Endothelial cell of umbilical vein (primary cell): ENCODE measurements around the gene ABCC5. TPM values are rescaled to one million over a fixed set of nuclear protein-coding genes. Genes with fewer than 3 reads are reported as not detected.

Source experiments
- BruUV-seq: library from RNA; stranded (reverse); fragments of 400-500 nt; replicated peaks from 2 replicates; lab custom pipeline; 2021; lab: Mats Ljungman, UMichigan
- CTCF ChIA-PET: fragments of 300-600, 350-600 bp; sonication (Branson Sonifier 250); formaldehyde crosslinking; loops from one replicate; lab custom pipeline; 2021; ENCODE audit warnings: antibody characterized with exemption, inconsistent platforms; lab: Charles Lee
- POLR2A ChIA-PET: fragments of 300-600, 350-600 bp; sonication (Branson Sonifier 250); formaldehyde crosslinking; loops from one replicate; lab custom pipeline; 2021; ENCODE audit warnings: antibody characterized with exemption, inconsistent platforms; lab: Charles Lee
- DNase-seq: peaks from one replicate; pipeline ENCODE4 v3.0.0-alpha.2; 2011; ENCODE audit warnings: low read depth, low spot score
- FAIRE-seq: peaks from 2 replicates; lab custom pipeline; 2011; peaks lifted over from hg19 to GRCh38; lab: Jason Lieb, UNC
- H2AFZ ChIP-seq: 2 replicates; pipeline ENCODE4 v1.6.0; 2012; ENCODE audit warnings: low read depth, low read length, control low read depth, inconsistent platforms
- H3K27ac ChIP-seq: 2 replicates; pipeline ENCODE4 v1.5.1; 2011; ENCODE audit warnings: low read depth, mild to moderate bottlenecking, control low read depth, low read length, moderate library complexity; ENCODE audit not compliant: insufficient read depth
- H3K27me3 ChIP-seq, 2 experiments: 2 replicates each; pipeline versions ENCODE4 v1.6.0 to v1.6.1; 2011; ENCODE audit warnings: low read length in 2 of 2, mixed read lengths in 1 of 2; ENCODE audit not compliant: control insufficient read depth in 2 of 2, insufficient read depth in 2 of 2
- H3K36me3 ChIP-seq, 2 experiments: 2 replicates in 1 of 2; 3 replicates in 1 of 2; pipeline ENCODE4 v1.5.1; 2011; ENCODE audit warnings: low read length in 2 of 2, mild to moderate bottlenecking in 1 of 2, moderate library complexity in 1 of 2; ENCODE audit not compliant: control insufficient read depth in 2 of 2, insufficient read depth in 2 of 2; ENCODE audit errors: extremely low read depth in 1 of 2
- H3K4me1 ChIP-seq: 3 replicates; pipeline ENCODE4 v1.5.1; 2011; ENCODE audit warnings: mild to moderate bottlenecking, low read length; ENCODE audit not compliant: control insufficient read depth, insufficient read depth; ENCODE audit errors: extremely low read depth
- H3K4me2 ChIP-seq: 2 replicates; pipeline ENCODE4 v1.6.1; 2011; ENCODE audit warnings: low read length, control low read depth, mixed read lengths; ENCODE audit not compliant: insufficient read depth
- H3K4me3 ChIP-seq, 3 experiments: fragments of 200-600 bp in 1 of 3; sonication (generic), shearing (Covaris generic) in 1 of 3; replicated peaks in 1 of 3; 2 replicates each; pipeline ENCODE4 v1.5.1; 2011 to 2016; ENCODE audit warnings: control low read depth in 3 of 3, low read length in 3 of 3, mild to moderate bottlenecking in 2 of 3, inconsistent platforms in 1 of 3, low read depth in 1 of 3, moderate library complexity in 1 of 3; ENCODE audit not compliant: insufficient read depth in 1 of 3
- H3K79me2 ChIP-seq: 2 replicates; pipeline ENCODE4 v1.6.0; 2012; ENCODE audit warnings: low read length, inconsistent platforms; ENCODE audit not compliant: control insufficient read depth, insufficient read depth
- H3K9ac ChIP-seq: replicated peaks from 2 replicates; pipeline ENCODE3; 2011; ENCODE audit warnings: low read length, control low read depth; ENCODE audit not compliant: insufficient read depth; ENCODE audit errors: extremely low read depth
- H3K9me1 ChIP-seq: replicated peaks from 3 replicates; pipeline ENCODE4 v1.6.0; 2011; ENCODE audit warnings: mild to moderate bottlenecking, low read length; ENCODE audit not compliant: control insufficient read depth, insufficient read depth; ENCODE audit errors: extremely low read depth
- H3K9me3 ChIP-seq: replicated peaks from 2 replicates; pipeline ENCODE4 v1.5.1; 2012; ENCODE audit warnings: low read length, inconsistent platforms; ENCODE audit not compliant: control insufficient read depth, insufficient read depth
- H4K20me1 ChIP-seq: replicated peaks from 2 replicates; pipeline ENCODE3; 2011; ENCODE audit warnings: mild to moderate bottlenecking, low read length; ENCODE audit not compliant: control insufficient read depth, insufficient read depth; ENCODE audit errors: extremely low read depth
- CTCF ChIP-seq, 2 donors: IDR thresholded peaks; 1 replicate in 1 of 2; 2 replicates in 1 of 2; pipeline ENCODE4 v1.5.1; 2011; ENCODE audit warnings: low read length in 2 of 2, mild to moderate bottlenecking in 2 of 2, moderate library complexity in 2 of 2, control low read depth in 1 of 2, inconsistent platforms in 1 of 2, low read depth in 1 of 2; ENCODE audit not compliant: insufficient read depth in 1 of 2; ENCODE audit errors: extremely low read depth in 1 of 2
- EZH2 ChIP-seq: IDR thresholded peaks from 2 replicates; pipeline ENCODE4 v1.6.1; 2012; ENCODE audit warnings: borderline replicate concordance, low read depth, mild to moderate bottlenecking, moderate library complexity, low read length, inconsistent platforms; ENCODE audit not compliant: severe bottlenecking
- GATA2 ChIP-seq: IDR thresholded peaks from 2 replicates; pipeline ENCODE4 v1.7.0; 2011; ENCODE audit warnings: low read depth, mild to moderate bottlenecking, moderate library complexity, mixed read lengths, low read length; ENCODE audit not compliant: insufficient read length, insufficient read depth
- JUN ChIP-seq: IDR thresholded peaks from 2 replicates; pipeline ENCODE4 v1.6.1; 2011; ENCODE audit warnings: borderline replicate concordance, low read depth; ENCODE audit not compliant: insufficient read length, insufficient read depth
- MAX ChIP-seq: IDR thresholded peaks from 2 replicates; pipeline ENCODE4 v1.6.1; 2011; ENCODE audit not compliant: insufficient read depth, insufficient read length
- MYC ChIP-seq: IDR thresholded peaks from one replicate; pipeline ENCODE4 v1.6.1; 2011; ENCODE audit warnings: mild to moderate bottlenecking, low read depth, low read length
- POLR2AphosphoS5 ChIP-seq: IDR thresholded peaks from 2 replicates; pipeline ENCODE4 v1.6.1; 2012; ENCODE audit warnings: low read depth, mild to moderate bottlenecking, control low read depth, low read length, moderate library complexity; ENCODE audit not compliant: insufficient read depth
- dilution Hi-C: fragments of 300-500 bp; cut with MboI; formaldehyde crosslinking; loops from one replicate; pipeline ENCODE4 v1.15.0; 2019; ENCODE audit warnings: low sequenced_read_pairs; ENCODE audit not compliant: extremely low pct_ligation_motif_present
- intact Hi-C: fragments of 100-400 bp; cut with micrococcal nuclease; formaldehyde crosslinking; loops from one replicate; pipeline ENCODE4 v1.10.0; 2022
- polyA plus RNA-seq, 4 experiments: library from polyadenylated mRNA; depleted of rRNA in 3 of 4; stranded (reverse) in 3 of 4; unstranded in 1 of 4; fragments of >200 nt; gene quantifications; 2 replicates each; pipeline versions ENCODE4 v1.2.1 to v1.2.3, GENCODE V29; 2011 to 2012; ENCODE audit warnings: missing spikeins in 1 of 4
- total RNA-seq: library from RNA; stranded (reverse); gene quantifications from 2 replicates; pipeline ENCODE4 v1.2.3, GENCODE V29; 2021

ABCC5 gene
- total and polyA plus RNA-seq, 2 donors (not counting 3 experiments of a cell fraction or from before 2014, with no cell fraction given) = 22.5 to 24.6 TPM

- TF ChIP-seq JUN (no peak), GATA2 (no peak), CTCF (IDR thresholded peaks at IDR 0.05; ENCODE audit: extremely low read depth in 1 of 2, insufficient read depth in 1 of 2, low read depth in 1 of 2, low read length in 2 of 2) (no peak), MYC (no peak), MAX (no peak), EZH2 (no peak), POLR2AphosphoS5 (no peak)
- Histone ChIP-seq H3K4me3 (no peak overlapping the region), H3K27ac (no peak overlapping the region), H3K9ac (no peak overlapping the region), H3K4me2 (no peak overlapping the region), H3K79me2 (no peaks in the 10 kb centered on the region), H3K9me3 (no peaks in the 10 kb centered on the region), H3K27me3 (no peaks in the 10 kb centered on the region), H2AFZ (no peak overlapping the region), H4K20me1 (no peaks in the 10 kb centered on the region), H3K36me3 (no peaks in the 10 kb centered on the region), H3K4me1 (no peaks in the 10 kb centered on the region), H3K9me1 (no peaks in the 10 kb centered on the region)
- intact Hi-C loops (no loop called here), dilution Hi-C loops (no loop called here)
- BruUV-seq = no TSS peak
- ChIA-PET CTCF (interaction anchor here (1.0 to 2.8 kb wide), 3 partner anchors 10 to 383 kb away, joined by 3 to 18 read pairs (median 10); partner anchors contain the start of gene PARL), POLR2A (no interaction called here)
- FAIRE-seq (no peak), DNase-seq (no peak)
Observed at GRCh38 chr3:183906234-183906921, 111.3 kb downstream of the ABCC5 start.
